Measurements from ENCODE around the gene NHLH2.

GRCh38 chr1:115862403-115862802 lies 21.5 kb upstream of the NHLH2 start:
- no peak for TF ChIP-seq CTCF (IDR thresholded peaks at IDR 0.05)
- no peak for TF ChIP-seq POLR2A (IDR thresholded peaks at IDR 0.05)

Measured in lower leg skin (tissue), 3 donors.